Thyroid gland (tissue), 4 donors: ENCODE results near the gene BTBD2. TPM values are rescaled to one million over a fixed set of nuclear protein-coding genes. Genes with fewer than 3 reads are reported as not detected.

Source experiments
- DNase-seq, 2 donors: peaks; one replicate each; pipeline ENCODE4 v3.0.0-alpha.2; 2019
- H3K27ac ChIP-seq, 3 donors: fragments of 200-600 bp; sonication (generic); 1 replicate in 2 of 3; 2 replicates in 1 of 3; pipeline ENCODE4 v1.5.1; 2016 to 2019; ENCODE audit warnings: mild to moderate bottlenecking in 1 of 3, moderate library complexity in 1 of 3
- H3K27me3 ChIP-seq: fragments of 200-600 bp; sonication (generic); one replicate; pipeline ENCODE4 v1.5.1; 2019
- H3K36me3 ChIP-seq, 2 donors: fragments of 200-600 bp; sonication (generic); one replicate each; pipeline ENCODE4 v1.5.1; 2016 to 2019
- H3K4me1 ChIP-seq, 2 donors: fragments of 200-600 bp; sonication (generic); one replicate each; pipeline ENCODE4 v1.5.1; 2017 to 2019
- H3K4me3 ChIP-seq, 3 donors: fragments of 200-600 bp; sonication (generic); replicated peaks in 1 of 3; 1 replicate in 2 of 3; 2 replicates in 1 of 3; pipeline ENCODE4 v1.5.1; 2016; ENCODE audit warnings: mild to moderate bottlenecking in 1 of 3
- H3K9me3 ChIP-seq: fragments of 200-600 bp; sonication (generic); one replicate; pipeline ENCODE4 v1.5.1; 2017
- POLR2A ChIP-seq, 2 donors: fragments of 450-650 bp; IDR thresholded peaks; one replicate each; pipeline ENCODE4 v1.6.1; 2017; ENCODE audit warnings: antibody characterized with exemption in 2 of 2, mild to moderate bottlenecking in 2 of 2, moderate library complexity in 1 of 2
- WGBS, 2 donors: methylation state at CpG; one replicate each; pipeline ENCODE4 v1.1.5; 2017; 5-methylcytosine and 5-hydroxymethylcytosine counted together
- intact Hi-C: fragments of 100-400 bp; cut with DNase I; formaldehyde crosslinking; loops from one replicate; pipeline ENCODE4 v1.15.1; 2023
- total RNA-seq, 4 donors: library from RNA; depleted of rRNA; stranded (reverse); fragments of >200 nt; gene quantifications; one replicate each; pipeline ENCODE4 v1.2.3, GENCODE V29; 2016
- TF ChIP-seq, protein P1 (sequence below), 6 experiments: fragments of 200-600 bp in 3 of 6; fragments of 450-650 bp in 3 of 6; sonication (generic) in 3 of 6; IDR thresholded peaks; one replicate each; pipeline ENCODE4 v1.5.1; 2016 to 2019; ENCODE audit warnings: antibody characterized with exemption in 6 of 6, mild to moderate bottlenecking in 2 of 6, inconsistent platforms in 1 of 6, moderate library complexity in 1 of 6

The BTBD2 gene
- total RNA-seq, 4 donors from 2014 or later = 74.8 to 89.9 (median 76.2) TPM

GRCh38 chr19:1962674-1963073, 52.8 kb downstream of the BTBD2 start:
- DNase-seq = no peak
- TF ChIP-seq POLR2A (IDR thresholded peaks at IDR 0.05) = no peak
- TF ChIP-seq, protein P1, sequence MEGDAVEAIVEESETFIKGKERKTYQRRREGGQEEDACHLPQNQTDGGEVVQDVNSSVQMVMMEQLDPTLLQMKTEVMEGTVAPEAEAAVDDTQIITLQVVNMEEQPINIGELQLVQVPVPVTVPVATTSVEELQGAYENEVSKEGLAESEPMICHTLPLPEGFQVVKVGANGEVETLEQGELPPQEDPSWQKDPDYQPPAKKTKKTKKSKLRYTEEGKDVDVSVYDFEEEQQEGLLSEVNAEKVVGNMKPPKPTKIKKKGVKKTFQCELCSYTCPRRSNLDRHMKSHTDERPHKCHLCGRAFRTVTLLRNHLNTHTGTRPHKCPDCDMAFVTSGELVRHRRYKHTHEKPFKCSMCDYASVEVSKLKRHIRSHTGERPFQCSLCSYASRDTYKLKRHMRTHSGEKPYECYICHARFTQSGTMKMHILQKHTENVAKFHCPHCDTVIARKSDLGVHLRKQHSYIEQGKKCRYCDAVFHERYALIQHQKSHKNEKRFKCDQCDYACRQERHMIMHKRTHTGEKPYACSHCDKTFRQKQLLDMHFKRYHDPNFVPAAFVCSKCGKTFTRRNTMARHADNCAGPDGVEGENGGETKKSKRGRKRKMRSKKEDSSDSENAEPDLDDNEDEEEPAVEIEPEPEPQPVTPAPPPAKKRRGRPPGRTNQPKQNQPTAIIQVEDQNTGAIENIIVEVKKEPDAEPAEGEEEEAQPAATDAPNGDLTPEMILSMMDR (IDR thresholded peaks at IDR 0.05) = no peak
- no peak overlapping the region for H3K27ac ChIP-seq
- H3K4me3 ChIP-seq = no peak overlapping the region
- H3K9me3 ChIP-seq = no peaks in the 10 kb centered on the region
- H3K27me3 ChIP-seq = no peaks in the 10 kb centered on the region
- intact Hi-C loops = no loop called here
- WGBS, 2 donors = 94 to 97% methylated on average over 17 to 23 of the region's 23 CpGs
- no peaks in the 10 kb centered on the region for H3K36me3 ChIP-seq
- no peaks in the 10 kb centered on the region for H3K4me1 ChIP-seq

DNA sequence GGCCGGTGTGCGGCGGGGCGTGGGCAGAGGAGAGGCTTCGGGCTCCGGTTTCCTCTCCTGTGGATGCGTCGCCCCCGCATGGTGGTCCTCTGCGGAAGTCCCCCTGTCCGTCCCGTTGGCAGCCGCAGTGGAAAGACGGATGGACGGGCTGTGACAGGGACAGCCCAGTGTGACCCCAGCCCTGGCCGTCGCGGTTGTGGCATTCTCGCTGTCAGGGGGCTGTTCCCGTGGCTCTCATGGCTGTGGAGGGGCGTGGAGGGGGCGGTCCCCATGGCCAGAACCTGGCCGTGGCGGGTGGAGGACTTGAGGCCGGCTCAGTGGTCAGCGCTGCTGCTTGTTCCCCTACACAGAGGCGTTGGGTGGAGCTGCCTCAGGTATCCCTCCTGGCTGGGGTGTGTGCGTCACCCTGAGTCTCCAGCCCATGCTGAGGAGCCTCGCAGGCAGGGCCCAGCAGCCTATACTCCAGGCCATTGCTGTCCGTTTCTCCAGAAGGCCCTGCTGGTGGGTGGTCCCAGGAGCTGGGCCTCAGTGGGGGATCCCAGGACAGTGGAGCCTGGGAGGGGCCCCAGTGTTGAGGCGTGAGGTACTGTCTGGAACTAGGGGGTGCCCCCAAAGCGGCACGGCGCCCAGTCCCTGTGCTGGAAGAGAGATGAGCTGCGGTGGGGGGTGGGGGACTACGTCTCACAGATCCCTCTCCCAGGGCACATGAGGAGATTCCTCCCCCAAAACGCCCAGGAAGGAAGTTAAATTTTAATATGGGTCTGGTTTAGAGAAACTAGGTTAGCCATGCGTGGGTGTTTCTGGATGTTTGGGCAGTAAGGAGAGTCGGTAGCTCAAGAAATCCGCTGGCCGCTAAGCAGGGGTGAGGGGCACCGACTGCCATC, 54.3 kb downstream of the BTBD2 start:
- no peaks in the 10 kb centered on the region for H3K4me1 ChIP-seq
- no peak overlapping the region for H3K27ac ChIP-seq
- H3K4me3 ChIP-seq = no peak overlapping the region
- DNase-seq = no peak
- no peaks in the 10 kb centered on the region for H3K9me3 ChIP-seq
- WGBS, 2 donors = 85 to 86% methylated on average over 12 to 30 of the region's 42 CpGs
- TF ChIP-seq POLR2A (IDR thresholded peaks at IDR 0.05) = no peak
- TF ChIP-seq, protein P1 (IDR thresholded peaks at IDR 0.05) = no peak
- no peaks in the 10 kb centered on the region for H3K27me3 ChIP-seq
- H3K36me3 ChIP-seq = no peaks in the 10 kb centered on the region
- intact Hi-C loops = no loop called here

DNA sequence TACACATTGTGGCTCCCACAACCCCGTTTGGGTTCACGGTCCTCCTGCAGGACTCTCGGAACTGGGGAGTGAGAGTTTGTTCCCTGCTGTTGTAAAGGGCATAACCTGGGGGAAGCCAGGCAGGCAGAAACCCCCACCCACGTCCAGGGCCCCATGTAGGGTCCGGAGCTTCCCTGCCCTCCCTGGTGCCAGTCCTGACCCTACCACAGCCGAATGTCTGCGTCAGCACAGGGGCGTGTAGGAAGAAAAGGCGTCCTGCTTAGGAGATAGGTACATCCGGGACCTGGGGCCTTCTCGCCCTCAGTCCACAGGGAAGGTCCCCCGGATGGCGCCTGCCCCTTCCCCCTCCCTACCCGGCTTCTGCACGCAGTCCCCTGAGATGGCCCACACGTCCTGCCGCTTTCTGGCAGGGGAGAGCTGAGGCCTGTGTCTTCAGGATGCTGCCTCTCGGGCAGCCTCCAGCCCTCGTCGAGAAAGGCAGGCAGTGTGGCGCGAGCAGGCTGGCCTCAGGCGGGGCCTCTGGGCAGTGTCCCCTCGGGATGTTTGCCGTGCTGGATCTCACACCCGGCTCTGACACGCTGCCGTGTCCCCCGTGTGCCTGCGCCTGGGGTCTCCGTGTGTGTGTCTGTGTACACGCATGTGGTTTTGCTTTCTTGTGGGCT, 55.5 kb downstream of the BTBD2 start:
- WGBS, 2 donors = 94 to 97% methylated on average over 15 to 28 of the region's 32 CpGs

DNA sequence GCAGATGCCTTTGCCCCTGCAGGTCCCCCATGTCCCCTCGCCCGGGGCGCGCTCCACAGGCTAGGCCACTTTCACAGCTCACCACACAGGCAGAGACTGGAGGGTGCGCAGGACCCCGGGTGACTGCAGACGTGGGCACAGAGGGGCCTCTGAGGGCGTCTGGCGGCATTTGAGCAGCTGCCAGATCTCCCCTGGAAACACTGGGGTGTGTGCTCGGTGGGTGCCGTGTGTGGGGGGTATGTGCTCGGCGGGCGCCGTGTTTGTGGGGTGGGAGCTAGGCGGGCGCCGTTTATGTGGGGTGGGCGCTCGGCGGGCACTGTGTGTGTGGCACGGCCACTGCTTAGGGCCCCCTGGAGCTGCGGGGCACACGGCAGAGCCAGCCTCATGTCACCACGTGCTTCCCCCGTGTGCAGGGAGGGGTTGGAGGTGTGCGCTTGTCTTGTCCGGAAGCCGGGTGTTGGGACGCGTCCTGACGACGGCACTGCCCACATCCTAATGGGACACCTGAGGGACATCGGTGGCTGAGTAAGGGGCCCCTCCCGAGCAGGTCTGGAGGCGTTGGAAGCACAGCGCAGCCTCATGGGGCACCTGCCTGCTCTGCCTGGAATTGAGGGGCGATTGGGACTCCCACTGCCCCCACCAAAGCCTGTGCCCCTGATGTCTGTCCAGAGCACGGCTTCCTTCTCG, 57.8 kb downstream of the BTBD2 start:
- no peaks in the 10 kb centered on the region for H3K9me3 ChIP-seq
- 91 to 92% methylated on average over 15 to 26 of the region's 40 CpGs for WGBS, 2 donors
- no peaks in the 10 kb centered on the region for H3K27me3 ChIP-seq
- no peaks in the 10 kb centered on the region for H3K36me3 ChIP-seq
- intact Hi-C loops = no loop called here
- no peak overlapping the region for H3K27ac ChIP-seq
- DNase-seq = no peak
- H3K4me1 ChIP-seq = no peaks in the 10 kb centered on the region
- no peak for TF ChIP-seq POLR2A (IDR thresholded peaks at IDR 0.05)
- TF ChIP-seq, protein P1 (IDR thresholded peaks at IDR 0.05) = no peak
- H3K4me3 ChIP-seq = no peak overlapping the region

More for the DNA sequence above, 55.5 kb downstream of the BTBD2 start:
- DNase-seq = no peak
- no peak for TF ChIP-seq POLR2A (IDR thresholded peaks at IDR 0.05)
- TF ChIP-seq, protein P1 (IDR thresholded peaks at IDR 0.05) = no peak
- H3K4me3 ChIP-seq = no peak overlapping the region
- intact Hi-C loops = no loop called here
- H3K27ac ChIP-seq = no peak overlapping the region
- no peaks in the 10 kb centered on the region for H3K4me1 ChIP-seq
- H3K27me3 ChIP-seq = no peaks in the 10 kb centered on the region
- H3K9me3 ChIP-seq = no peaks in the 10 kb centered on the region
- no peaks in the 10 kb centered on the region for H3K36me3 ChIP-seq
